GM21786 (cell line): ENCODE data around the gene HLA-DRB1.
"Not testable (repeated sequence)": the region's sequence is repeated elsewhere in the genome, so short reads cannot be mapped to it uniquely, and the experiment has no call there.

Experiments
- ATAC-seq: cut with Tn5 transposase; IDR thresholded peaks from one replicate; pipeline ENCODE4 v1.9.1; 2021; ENCODE audit not compliant: unreplicated experiment

HLA-DRB1 gene

GRCh38 chr6:32609731-32610640 is 20.3 kb upstream of the HLA-DRB1 start:
- peak; percentile 90 for ATAC-seq

- ATAC-seq = no peak
Observed at GRCh38 chr6:32609391-32609730, 19.7 kb upstream of the HLA-DRB1 start.

GRCh38 chr6:32608362-32608761 is 18.7 kb upstream of the HLA-DRB1 start:
- no peak for ATAC-seq

GRCh38 chr6:32607988-32608298 is 18.3 kb upstream of the HLA-DRB1 start:
- no peak for ATAC-seq

GRCh38 chr6:32607263-32607987 is 17.8 kb upstream of the HLA-DRB1 start:
- ATAC-seq = no peak

- ATAC-seq = no peak
Observed at GRCh38 chr6:32604434-32604877, 14.8 kb upstream of the HLA-DRB1 start.

- no peak for ATAC-seq
Observed at GRCh38 chr6:32603888-32604287, 14.2 kb upstream of the HLA-DRB1 start.

- no peak for ATAC-seq
Observed at GRCh38 chr6:32603222-32603621, 13.6 kb upstream of the HLA-DRB1 start.

- ATAC-seq = no peak
Observed at GRCh38 chr6:32602383-32602782, 12.7 kb upstream of the HLA-DRB1 start.

GRCh38 chr6:32597024-32597423 is 7.4 kb upstream of the HLA-DRB1 start:
- no peak for ATAC-seq

GRCh38 chr6:32590713-32591112 is 1.1 kb upstream of the HLA-DRB1 start:
- not testable (repeated sequence) for ATAC-seq

GRCh38 chr6:32588156-32588555 is 1.5 kb downstream of the HLA-DRB1 start:
- ATAC-seq = no peak

- no peak for ATAC-seq
Observed at GRCh38 chr6:32583527-32583898, 6.1 kb downstream of the HLA-DRB1 start.

GRCh38 chr6:32581315-32582095 is 8.1 kb downstream of the HLA-DRB1 start:
- ATAC-seq = no peak

GRCh38 chr6:32580593-32580992 is 9.1 kb downstream of the HLA-DRB1 start:
- no peak for ATAC-seq

- ATAC-seq = no peak
Observed at GRCh38 chr6:32578962-32579361, 10.7 kb downstream of the HLA-DRB1 start.

- not testable (repeated sequence) for ATAC-seq
Observed at GRCh38 chr6:32577493-32577892, 12.2 kb downstream of the HLA-DRB1 start.

- ATAC-seq = no peak
Observed at GRCh38 chr6:32576250-32576649, 13.4 kb downstream of the HLA-DRB1 start.

GRCh38 chr6:32570363-32570905 is 19.2 kb downstream of the HLA-DRB1 start:
- no peak for ATAC-seq

- ATAC-seq = no peak
Observed at GRCh38 chr6:32568561-32568960, 21.1 kb downstream of the HLA-DRB1 start.

- ATAC-seq = no peak
Observed at GRCh38 chr6:32566957-32567356, 22.7 kb downstream of the HLA-DRB1 start.
